Measurements from ENCODE around the gene HP1BP3. TPM values are rescaled to one million over a fixed set of nuclear protein-coding genes. Genes with fewer than 3 reads are reported as not detected.

HP1BP3 gene
- polyA plus RNA-seq, 1 donor from 2014 or later = 389 TPM

DNA sequence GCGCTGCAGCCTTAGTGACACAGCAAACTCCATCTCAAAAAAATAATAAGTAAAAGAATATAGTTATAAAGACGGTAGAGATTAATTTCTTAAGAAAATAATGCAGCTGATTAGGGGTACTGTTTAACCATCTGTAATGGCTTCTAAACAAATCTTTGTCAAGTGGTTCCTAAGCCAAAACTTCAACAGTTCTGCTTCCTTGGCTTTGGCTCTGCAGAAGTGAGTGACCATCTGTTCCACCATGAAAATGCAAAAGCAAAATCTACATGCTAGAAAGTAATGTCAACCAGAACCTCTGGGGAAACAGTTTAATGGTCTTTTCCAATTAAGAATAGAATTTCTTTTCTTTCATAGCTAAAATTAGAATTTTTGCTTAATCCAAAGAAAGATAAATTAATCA lies 46.3 kb downstream of the HP1BP3 start:
- Histone ChIP-seq H3K9me2 (ENCODE audit: insufficient read depth, low read length) (no peaks in the 10 kb centered on the region), H3K9ac (ENCODE audit: low read length) (no peak overlapping the region), H3K9me3 (ENCODE audit: low read length) (no peaks in the 10 kb centered on the region), H3K4me3 (ENCODE audit: low read length) (no peak overlapping the region), H3K79me2 (replicated peaks; ENCODE audit: insufficient read depth, low read length) (no peaks in the 10 kb centered on the region), H3F3A (ENCODE audit: insufficient read depth, low read length, poor library complexity, severe bottlenecking) (no peaks in the 10 kb centered on the region), H3K36me3 (ENCODE audit: insufficient read depth, low read length) (peaks cover 5% of the 10 kb centered on the region), H3K4me2 (ENCODE audit: low read length) (no peak overlapping the region), H3K27ac (ENCODE audit: low read length) (no peak overlapping the region), H4K20me1 (ENCODE audit: insufficient read depth) (no peaks in the 10 kb centered on the region), H3K27me3 (ENCODE audit: insufficient read depth, low read depth, low read length) (no peaks in the 10 kb centered on the region), H2AFZ (ENCODE audit: low read depth, low read length) (no peak overlapping the region)
- TF ChIP-seq EZH2 (IDR thresholded peaks at IDR 0.05; ENCODE audit: borderline replicate concordance, insufficient read depth, low read length, poor library complexity, severe bottlenecking) (no peak), EP300 (conservative IDR thresholded peaks at IDR 0.05; ENCODE audit: poor library complexity, severe bottlenecking) (no peak), REST (IDR thresholded peaks at IDR 0.05; ENCODE audit: borderline replicate concordance) (no peak), TAF1 (IDR thresholded peaks at IDR 0.05; ENCODE audit: low read depth) (no peak), POLR2AphosphoS5 (IDR thresholded peaks at IDR 0.05) (no peak), SMC3 (conservative IDR thresholded peaks at IDR 0.05; ENCODE audit: poor library complexity) (no peak), MXI1 (conservative IDR thresholded peaks at IDR 0.05; ENCODE audit: poor library complexity, severe bottlenecking) (no peak), RAD21 (conservative IDR thresholded peaks at IDR 0.05) (no peak), CTCF (IDR thresholded peaks at IDR 0.05; ENCODE audit: poor library complexity, severe bottlenecking) (no peak)

DNA sequence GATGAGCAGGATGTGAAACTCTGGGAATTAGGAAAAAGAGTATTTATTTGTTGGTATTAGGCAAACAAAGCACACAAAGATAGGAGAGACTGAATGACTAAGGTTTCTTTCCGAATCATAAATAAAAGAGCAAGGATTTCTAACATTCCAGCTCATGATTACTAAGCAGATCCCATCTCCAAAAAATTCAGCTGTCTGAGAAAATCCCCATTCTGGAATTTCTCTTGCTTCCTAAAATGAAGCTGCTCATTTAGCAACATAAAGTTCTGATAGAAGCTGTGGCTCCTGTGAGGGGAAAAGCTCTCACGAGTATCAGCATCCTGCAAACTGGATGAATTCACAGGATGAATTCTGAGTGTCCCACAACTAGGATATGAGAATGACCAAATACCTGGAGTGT lies 47.9 kb downstream of the HP1BP3 start:
- H2AFZ ChIP-seq (ENCODE audit: low read depth, low read length) = no peak overlapping the region
- H3K27ac ChIP-seq (ENCODE audit: low read length) = no peak overlapping the region
- H3K36me3 ChIP-seq (ENCODE audit: insufficient read depth, low read length) = no peaks in the 10 kb centered on the region
- H3K27me3 ChIP-seq (ENCODE audit: insufficient read depth, low read depth, low read length) = no peaks in the 10 kb centered on the region
- no peak overlapping the region for H3K4me3 ChIP-seq (ENCODE audit: low read length)
- H3K4me2 ChIP-seq (ENCODE audit: low read length) = no peak overlapping the region
- TF ChIP-seq POLR2AphosphoS5 (IDR thresholded peaks at IDR 0.05) = no peak
- no peak for TF ChIP-seq EP300 (conservative IDR thresholded peaks at IDR 0.05; ENCODE audit: poor library complexity, severe bottlenecking)
- H3K9me3 ChIP-seq (ENCODE audit: low read length) = no peaks in the 10 kb centered on the region
- no peaks in the 10 kb centered on the region for H4K20me1 ChIP-seq (ENCODE audit: insufficient read depth)
- no peaks in the 10 kb centered on the region for H3K79me2 ChIP-seq (replicated peaks; ENCODE audit: insufficient read depth, low read length)
- H3K9me2 ChIP-seq (ENCODE audit: insufficient read depth, low read length) = no peaks in the 10 kb centered on the region
- no peaks in the 10 kb centered on the region for H3F3A ChIP-seq (ENCODE audit: insufficient read depth, low read length, poor library complexity, severe bottlenecking)
- no peak overlapping the region for H3K9ac ChIP-seq (ENCODE audit: low read length)
